ENCODE results near the gene DNAJB7. TPM values are rescaled to one million over a fixed set of nuclear protein-coding genes. Genes with fewer than 3 reads are reported as not detected.

Gene DNAJB7
- not detected in 2 replicates for total RNA-seq
- 0.39 and 0.93 TPM in 2 replicates for polyA plus RNA-seq

GRCh38 chr22:40862013-40862412, at the start of gene DNAJB7:
TSS of gene DNAJB7 (minus strand) at chr22:40862113. CDS start at chr22:40861994, 119 bp downstream.
- Histone ChIP-seq H3K4me3 (no peak within 1 kb of the TSS), H3K27me3 (no peaks in the 10 kb centered on the region), H3K4me1 (ENCODE audit: low read depth) (peaks cover 5% of the 10 kb centered on the region), H3K27ac (no peak within 1 kb of the TSS), H3K9me3 (ENCODE audit: low read depth) (no peaks in the 10 kb centered on the region), H3K36me3 (peaks cover 3% of the 10 kb centered on the region)
- no peak for TF ChIP-seq CTCF (IDR thresholded peaks at IDR 0.05; ENCODE audit: low read depth, low read length)
- no peak for DNase-seq (ENCODE audit: low read depth in 1 of 2, low spot score in 1 of 2)

- H3K4me3 ChIP-seq = no peak overlapping the region
- no peak for TF ChIP-seq CTCF (IDR thresholded peaks at IDR 0.05; ENCODE audit: low read depth, low read length)
- H3K9me3 ChIP-seq (ENCODE audit: low read depth) = no peaks in the 10 kb centered on the region
- H3K27ac ChIP-seq = no peak overlapping the region
- no peaks in the 10 kb centered on the region for H3K4me1 ChIP-seq (ENCODE audit: low read depth)
- H3K36me3 ChIP-seq = peaks cover 37% of the 10 kb centered on the region
- DNase-seq (ENCODE audit: low read depth in 1 of 2, low spot score in 1 of 2) = no peak
- no peaks in the 10 kb centered on the region for H3K27me3 ChIP-seq
Measured at GRCh38 chr22:40908895-40909294, 47.0 kb upstream of the DNAJB7 start.

- Histone ChIP-seq H3K4me3 (no peak overlapping the region), H3K27ac (no peak overlapping the region), H3K27me3 (no peaks in the 10 kb centered on the region), H3K9me3 (ENCODE audit: low read depth) (no peaks in the 10 kb centered on the region), H3K36me3 (peaks cover 10% of the 10 kb centered on the region), H3K4me1 (ENCODE audit: low read depth) (no peaks in the 10 kb centered on the region)
- TF ChIP-seq CTCF (IDR thresholded peaks at IDR 0.05; ENCODE audit: low read depth, low read length) = no peak
- no peak for DNase-seq (ENCODE audit: low read depth in 1 of 2, low spot score in 1 of 2)
Measured at GRCh38 chr22:40904101-40904500, 42.2 kb upstream of the DNAJB7 start.

GRCh38 chr22:40898850-40899357, 37.0 kb upstream of the DNAJB7 start:
- peak; percentile 65 for TF ChIP-seq CTCF (IDR thresholded peaks at IDR 0.05; ENCODE audit: low read depth, low read length)
- no peak overlapping the region for H3K27ac ChIP-seq
- DNase-seq (ENCODE audit: low read depth in 1 of 2, low spot score in 1 of 2) = peak; percentile 20 to 71

GRCh38 chr22:40894417-40894816, 32.5 kb upstream of the DNAJB7 start:
- no peak overlapping the region for H3K27ac ChIP-seq
- no peak for TF ChIP-seq CTCF (IDR thresholded peaks at IDR 0.05; ENCODE audit: low read depth, low read length)
- no peaks in the 10 kb centered on the region for H3K4me1 ChIP-seq (ENCODE audit: low read depth)
- DNase-seq (ENCODE audit: low read depth in 1 of 2, low spot score in 1 of 2) = no peak
- no peaks in the 10 kb centered on the region for H3K9me3 ChIP-seq (ENCODE audit: low read depth)
- H3K27me3 ChIP-seq = no peaks in the 10 kb centered on the region
- H3K4me3 ChIP-seq = no peak overlapping the region
- peaks cover 9% of the 10 kb centered on the region for H3K36me3 ChIP-seq

More at GRCh38 chr22:40898850-40899357, 37.0 kb upstream of the DNAJB7 start:
- H3K27me3 ChIP-seq = no peaks in the 10 kb centered on the region
- no peak overlapping the region for H3K4me3 ChIP-seq
- H3K9me3 ChIP-seq (ENCODE audit: low read depth) = no peaks in the 10 kb centered on the region
- H3K36me3 ChIP-seq = no peaks in the 10 kb centered on the region
- no peaks in the 10 kb centered on the region for H3K4me1 ChIP-seq (ENCODE audit: low read depth)
